ENCODE measurements around the gene BACH2. TPM values are rescaled to one million over a fixed set of nuclear protein-coding genes. Genes with fewer than 3 reads are reported as not detected.

The BACH2 gene
- total and polyA plus RNA-seq, 2 of the 8 experiments (the other 6 are each of a cell fraction or from before 2014, with no cell fraction given) = 1.9 to 5.9 TPM

GRCh38 chr6:90277302-90278011 lies 19.2 kb downstream of the BACH2 start:
- no peak for DNase-seq (ENCODE audit: low read depth in 1 of 2, low spot score in 2 of 2)
- no peaks in the 10 kb centered on the region for H3K79me2 ChIP-seq (ENCODE audit: control insufficient read depth in 1 of 2, insufficient read depth in 2 of 2, low read length in 2 of 2)
- H2BK20ac ChIP-seq (ENCODE audit: low read length) = no peak overlapping the region
- no peak overlapping the region for H3K4ac ChIP-seq (replicated peaks; ENCODE audit: insufficient read length, low read depth, low read length)
- no peak overlapping the region for H3K27ac ChIP-seq (ENCODE audit: low read depth, low read length)
- H3K4me1 ChIP-seq (replicated peaks in 1 of 4; ENCODE audit: control insufficient read depth in 3 of 4, insufficient read depth in 4 of 4, low read length in 3 of 4) = peaks cover 0 to 3% (median 0%) of the 10 kb centered on the region in 4 experiments; a peak in 1 of 7 replicates
- TF ChIP-seq NANOG (IDR thresholded peaks at IDR 0.05; ENCODE audit: insufficient read depth, low read depth, low read length, poor library complexity, severe bottlenecking) (no peak), RBBP5 (IDR thresholded peaks at IDR 0.05; ENCODE audit: borderline replicate concordance, low read depth, low read length) (no peak), TCF12 (IDR thresholded peaks at IDR 0.05; ENCODE audit: low read depth, low read length) (no peak), SP4 (IDR thresholded peaks at IDR 0.05; ENCODE audit: low read length) (no peak), HDAC6 (IDR thresholded peaks at IDR 0.05; ENCODE audit: low read depth, low read length) (no peak), RXRA (IDR thresholded peaks at IDR 0.05; ENCODE audit: insufficient read depth, low read depth, low read length) (no peak), SP2 (IDR thresholded peaks at IDR 0.05; ENCODE audit: low read length) (no peak), JUN (IDR thresholded peaks at IDR 0.05; ENCODE audit: low read depth, low read length) (no peak), RAD21 (IDR thresholded peaks at IDR 0.05 in 1 of 2, conservative IDR thresholded peaks at IDR 0.05 in 1 of 2; ENCODE audit: low read depth in 2 of 2, low read length in 2 of 2) (no peak), TEAD4 (IDR thresholded peaks at IDR 0.05; ENCODE audit: low read depth, low read length) (no peak), YY1 (IDR thresholded peaks at IDR 0.05; ENCODE audit: low read depth, low read length) (no peak), SIX5 (IDR thresholded peaks at IDR 0.05; ENCODE audit: low read depth, low read length) (no peak), KDM4A (IDR thresholded peaks at IDR 0.05; ENCODE audit: low read depth, low read length, severe bottlenecking) (no peak)
- no peak overlapping the region for H3K4me3 ChIP-seq (ENCODE audit: extremely low read depth in 1 of 4, insufficient read depth in 2 of 4, low read depth in 3 of 4, low read length in 4 of 4)
- no peak overlapping the region for H3K23ac ChIP-seq (ENCODE audit: insufficient read length)
- ChIA-PET CTCF (ENCODE audit: partially characterized antibody) (interaction anchor here (1.0 to 2.0 kb wide), 6 partner anchors 8 to 334 kb away, joined by 3 to 4 read pairs (median 4); no protein-coding TSS in a partner anchor), POLR2A (ENCODE audit: partially characterized antibody) (no interaction called here)
- 94% methylated on average over 6 of the region's 6 CpGs; no CpG with 5 or more reads in 1 of the 2 experiments for WGBS, 2 experiments (ENCODE audit: extremely low coverage in 1 of 2, insufficient coverage in 1 of 2, insufficient read length in 1 of 2, insufficient replicate concordance in 2 of 2, low coverage in 1 of 2, low lambda C conversion rate in 2 of 2, missing lambda C conversion rate in 1 of 2)
- no peak overlapping the region for H3K4me2 ChIP-seq (ENCODE audit: insufficient read depth in 1 of 2, low read depth in 2 of 2, low read length in 2 of 2)
- H3K23me2 ChIP-seq (ENCODE audit: low read depth, low read length) = no peaks in the 10 kb centered on the region
- no peaks in the 10 kb centered on the region for H3K36me3 ChIP-seq (ENCODE audit: control insufficient read depth in 2 of 4, insufficient read depth in 4 of 4, low read length in 3 of 4)
- no peak overlapping the region for H3K14ac ChIP-seq (ENCODE audit: insufficient read length)
- no peak overlapping the region for H2AK5ac ChIP-seq (ENCODE audit: low read depth, low read length)
- H2BK120ac ChIP-seq (replicated peaks; ENCODE audit: low read depth, low read length) = no peak overlapping the region
- no peak overlapping the region for H3K18ac ChIP-seq (ENCODE audit: extremely low read depth, low read length)
- no peak overlapping the region for H3K9ac ChIP-seq (replicated peaks in 1 of 4; ENCODE audit: extremely low read depth in 1 of 4, low read depth in 3 of 4, low read length in 3 of 4)
- H3K27me3 ChIP-seq (replicated peaks in 1 of 4; ENCODE audit: control insufficient read depth in 3 of 4, extremely low read depth in 1 of 4, insufficient read depth in 3 of 4, low read length in 3 of 4) = no peaks in the 10 kb centered on the region
- no peak overlapping the region for H2BK15ac ChIP-seq (ENCODE audit: low read length)
- no peaks in the 10 kb centered on the region for H3K79me1 ChIP-seq (ENCODE audit: low read depth, low read length)
- H4K91ac ChIP-seq (replicated peaks; ENCODE audit: insufficient read length, low read length) = no peak overlapping the region
- H3K9me3 ChIP-seq (ENCODE audit: insufficient read depth in 2 of 2, low read depth in 1 of 2, low read length in 1 of 2) = no peaks in the 10 kb centered on the region
- H3K56ac ChIP-seq (replicated peaks; ENCODE audit: insufficient read length, low read depth, low read length) = no peak overlapping the region
- no peak overlapping the region for H4K5ac ChIP-seq (ENCODE audit: insufficient read length, low read depth, low read length)
- H2BK12ac ChIP-seq (ENCODE audit: low read depth, low read length) = no peak overlapping the region
- H4K20me1 ChIP-seq (replicated peaks in 1 of 2; ENCODE audit: control insufficient read depth in 1 of 2, insufficient read depth in 2 of 2, low read length in 2 of 2) = no peaks in the 10 kb centered on the region
- no peak overlapping the region for H4K8ac ChIP-seq (ENCODE audit: extremely low read depth, insufficient read depth, low read length)
- H2AFZ ChIP-seq (ENCODE audit: low read length) = no peak overlapping the region
- no peak overlapping the region for H2BK5ac ChIP-seq (ENCODE audit: low read depth, low read length)
- no peak for FAIRE-seq
